HL-60 (cell line): ENCODE data around the gene MPG.

Source experiments
- DNase-seq, 2 experiments: peaks; one replicate each; pipeline ENCODE4 v3.0.0-alpha.2; 2010 to 2020; ENCODE audit warnings: low read depth in 1 of 2, low spot score in 1 of 2
- H3K27ac ChIP-seq: fragments of 250-450 bp; sonication (Bioruptor Pico); replicated peaks from 2 replicates; pipeline ENCODE4 v1.5.1; 2020; ENCODE audit warnings: mild to moderate bottlenecking, moderate library complexity
- H3K27me3 ChIP-seq: fragments of 250-450 bp; sonication (Bioruptor Pico); 2 replicates; pipeline ENCODE4 v1.5.1; 2021; ENCODE audit warnings: mild to moderate bottlenecking, moderate library complexity; ENCODE audit not compliant: insufficient read depth, poor library complexity, severe bottlenecking
- H3K4me3 ChIP-seq: replicated peaks from 2 replicates; pipeline ENCODE4 v1.5.1; 2011; ENCODE audit warnings: mild to moderate bottlenecking, control low read depth, low read length; ENCODE audit not compliant: insufficient read depth
- GABPA ChIP-seq: IDR thresholded peaks from 2 replicates; pipeline ENCODE4 v1.6.1; 2012; ENCODE audit warnings: low read depth
- POLR2AphosphoS5 ChIP-seq: IDR thresholded peaks from 2 replicates; pipeline ENCODE4 v1.6.1; 2012; ENCODE audit warnings: low read depth
- SPI1 ChIP-seq: IDR thresholded peaks from 2 replicates; pipeline ENCODE4 v1.6.1; 2012; ENCODE audit warnings: low read depth, mild to moderate bottlenecking, borderline replicate concordance
- TF ChIP-seq, protein P1 (sequence below): IDR thresholded peaks from one replicate; pipeline ENCODE4 v1.5.1; 2011; ENCODE audit warnings: low read length, control low read depth, inconsistent platforms; ENCODE audit not compliant: insufficient read depth
- TF ChIP-seq, protein P2 (sequence below): IDR thresholded peaks from 2 replicates; pipeline ENCODE4 v1.6.1; 2012; ENCODE audit warnings: low read depth; ENCODE audit not compliant: insufficient replicate concordance

MPG gene

DNA sequence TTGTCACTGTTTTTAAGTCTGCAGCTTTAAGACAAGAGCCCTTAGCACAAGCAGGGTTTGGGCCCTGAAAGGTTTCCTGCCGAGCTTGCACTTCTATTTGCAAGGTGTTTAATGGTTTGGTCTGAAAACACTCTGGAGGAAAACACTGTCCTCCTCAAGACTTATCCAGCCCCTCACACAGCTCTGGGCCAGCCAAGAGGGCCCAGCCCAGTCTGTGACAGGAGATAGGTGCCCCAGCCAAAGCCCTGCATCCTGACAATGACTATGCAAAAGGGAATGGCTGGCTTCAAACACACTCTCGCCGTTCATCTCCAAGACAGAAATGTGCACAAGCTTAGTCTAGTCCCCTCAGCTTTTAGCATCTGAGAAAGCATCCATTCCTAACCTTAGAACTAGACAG is 26.9 kb downstream of the MPG start:
- Histone ChIP-seq H3K4me3 (no peak overlapping the region), H3K27me3 (no peaks in the 10 kb centered on the region), H3K27ac (no peak overlapping the region)
- no peak for DNase-seq
- TF ChIP-seq GABPA = no peak

DNA sequence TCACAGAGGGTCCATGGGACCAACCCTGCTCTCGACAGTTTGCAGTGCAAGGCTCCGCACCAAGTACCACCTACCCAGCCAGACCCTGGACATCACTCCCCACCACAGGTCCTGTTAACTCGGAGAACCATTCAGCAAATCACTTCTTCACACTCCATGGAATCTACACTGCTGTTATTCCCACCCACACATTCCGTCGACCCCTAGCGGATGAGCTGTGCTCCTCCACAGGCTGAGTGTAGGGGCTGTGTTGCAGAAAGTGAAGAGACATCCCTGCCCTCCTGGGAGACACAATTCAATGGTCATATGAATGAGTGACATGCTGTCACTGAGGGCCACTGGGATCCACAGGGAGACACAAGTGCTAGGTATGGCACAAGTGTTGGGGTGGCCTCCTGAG is 27.5 kb downstream of the MPG start:
- no peak overlapping the region for H3K27ac ChIP-seq
- DNase-seq = no peak
- no peaks in the 10 kb centered on the region for H3K27me3 ChIP-seq
- TF ChIP-seq SPI1 (no peak), POLR2AphosphoS5 (no peak), GABPA (no peak)
- TF ChIP-seq, protein P1, sequence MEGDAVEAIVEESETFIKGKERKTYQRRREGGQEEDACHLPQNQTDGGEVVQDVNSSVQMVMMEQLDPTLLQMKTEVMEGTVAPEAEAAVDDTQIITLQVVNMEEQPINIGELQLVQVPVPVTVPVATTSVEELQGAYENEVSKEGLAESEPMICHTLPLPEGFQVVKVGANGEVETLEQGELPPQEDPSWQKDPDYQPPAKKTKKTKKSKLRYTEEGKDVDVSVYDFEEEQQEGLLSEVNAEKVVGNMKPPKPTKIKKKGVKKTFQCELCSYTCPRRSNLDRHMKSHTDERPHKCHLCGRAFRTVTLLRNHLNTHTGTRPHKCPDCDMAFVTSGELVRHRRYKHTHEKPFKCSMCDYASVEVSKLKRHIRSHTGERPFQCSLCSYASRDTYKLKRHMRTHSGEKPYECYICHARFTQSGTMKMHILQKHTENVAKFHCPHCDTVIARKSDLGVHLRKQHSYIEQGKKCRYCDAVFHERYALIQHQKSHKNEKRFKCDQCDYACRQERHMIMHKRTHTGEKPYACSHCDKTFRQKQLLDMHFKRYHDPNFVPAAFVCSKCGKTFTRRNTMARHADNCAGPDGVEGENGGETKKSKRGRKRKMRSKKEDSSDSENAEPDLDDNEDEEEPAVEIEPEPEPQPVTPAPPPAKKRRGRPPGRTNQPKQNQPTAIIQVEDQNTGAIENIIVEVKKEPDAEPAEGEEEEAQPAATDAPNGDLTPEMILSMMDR = no peak
- TF ChIP-seq, protein P2, sequence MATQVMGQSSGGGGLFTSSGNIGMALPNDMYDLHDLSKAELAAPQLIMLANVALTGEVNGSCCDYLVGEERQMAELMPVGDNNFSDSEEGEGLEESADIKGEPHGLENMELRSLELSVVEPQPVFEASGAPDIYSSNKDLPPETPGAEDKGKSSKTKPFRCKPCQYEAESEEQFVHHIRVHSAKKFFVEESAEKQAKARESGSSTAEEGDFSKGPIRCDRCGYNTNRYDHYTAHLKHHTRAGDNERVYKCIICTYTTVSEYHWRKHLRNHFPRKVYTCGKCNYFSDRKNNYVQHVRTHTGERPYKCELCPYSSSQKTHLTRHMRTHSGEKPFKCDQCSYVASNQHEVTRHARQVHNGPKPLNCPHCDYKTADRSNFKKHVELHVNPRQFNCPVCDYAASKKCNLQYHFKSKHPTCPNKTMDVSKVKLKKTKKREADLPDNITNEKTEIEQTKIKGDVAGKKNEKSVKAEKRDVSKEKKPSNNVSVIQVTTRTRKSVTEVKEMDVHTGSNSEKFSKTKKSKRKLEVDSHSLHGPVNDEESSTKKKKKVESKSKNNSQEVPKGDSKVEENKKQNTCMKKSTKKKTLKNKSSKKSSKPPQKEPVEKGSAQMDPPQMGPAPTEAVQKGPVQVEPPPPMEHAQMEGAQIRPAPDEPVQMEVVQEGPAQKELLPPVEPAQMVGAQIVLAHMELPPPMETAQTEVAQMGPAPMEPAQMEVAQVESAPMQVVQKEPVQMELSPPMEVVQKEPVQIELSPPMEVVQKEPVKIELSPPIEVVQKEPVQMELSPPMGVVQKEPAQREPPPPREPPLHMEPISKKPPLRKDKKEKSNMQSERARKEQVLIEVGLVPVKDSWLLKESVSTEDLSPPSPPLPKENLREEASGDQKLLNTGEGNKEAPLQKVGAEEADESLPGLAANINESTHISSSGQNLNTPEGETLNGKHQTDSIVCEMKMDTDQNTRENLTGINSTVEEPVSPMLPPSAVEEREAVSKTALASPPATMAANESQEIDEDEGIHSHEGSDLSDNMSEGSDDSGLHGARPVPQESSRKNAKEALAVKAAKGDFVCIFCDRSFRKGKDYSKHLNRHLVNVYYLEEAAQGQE = no peak
- H3K4me3 ChIP-seq = no peak overlapping the region

DNA sequence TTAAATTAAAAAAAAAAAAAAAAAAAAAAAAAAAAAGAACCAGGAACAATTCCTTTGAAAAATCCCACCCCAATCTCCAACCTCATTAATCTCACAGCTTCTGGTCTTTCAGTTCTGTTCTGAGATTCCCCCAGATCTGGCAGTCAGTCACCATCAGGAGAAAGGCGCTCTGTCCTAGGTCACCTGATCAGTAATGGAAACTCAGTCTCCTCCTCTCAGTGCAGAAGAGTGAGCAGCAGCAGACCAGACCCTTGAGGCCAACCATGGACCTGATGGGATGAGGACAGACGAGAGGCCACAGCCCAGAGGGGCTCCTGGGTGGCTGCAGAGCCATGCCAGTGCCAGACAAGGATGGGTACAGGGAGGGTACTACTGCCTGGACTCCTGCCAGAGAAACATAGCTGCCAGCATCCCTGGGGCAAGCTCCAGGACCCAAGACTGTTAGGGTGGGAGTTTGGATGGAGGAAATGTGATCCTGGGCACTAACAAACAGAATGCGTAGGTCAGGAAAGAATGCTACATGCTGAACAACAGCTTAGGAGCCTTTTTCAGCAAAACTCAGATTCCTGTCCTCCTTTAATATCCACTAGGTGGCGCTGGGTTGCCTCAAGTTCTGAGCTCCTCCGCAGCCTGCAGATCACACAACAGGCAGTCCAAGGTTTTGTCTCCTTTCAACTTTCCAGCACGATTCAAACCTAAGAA is 28.7 kb downstream of the MPG start:
- H3K4me3 ChIP-seq = no peak overlapping the region
- H3K27me3 ChIP-seq = no peaks in the 10 kb centered on the region
- peak in 1 of 2 experiments; percentile 66 for DNase-seq
- TF ChIP-seq, protein P2 = no peak
- no peak for TF ChIP-seq SPI1
- TF ChIP-seq POLR2AphosphoS5 = no peak
- TF ChIP-seq, protein P1 = peak; percentile 82
- H3K27ac ChIP-seq = no peak overlapping the region

DNA sequence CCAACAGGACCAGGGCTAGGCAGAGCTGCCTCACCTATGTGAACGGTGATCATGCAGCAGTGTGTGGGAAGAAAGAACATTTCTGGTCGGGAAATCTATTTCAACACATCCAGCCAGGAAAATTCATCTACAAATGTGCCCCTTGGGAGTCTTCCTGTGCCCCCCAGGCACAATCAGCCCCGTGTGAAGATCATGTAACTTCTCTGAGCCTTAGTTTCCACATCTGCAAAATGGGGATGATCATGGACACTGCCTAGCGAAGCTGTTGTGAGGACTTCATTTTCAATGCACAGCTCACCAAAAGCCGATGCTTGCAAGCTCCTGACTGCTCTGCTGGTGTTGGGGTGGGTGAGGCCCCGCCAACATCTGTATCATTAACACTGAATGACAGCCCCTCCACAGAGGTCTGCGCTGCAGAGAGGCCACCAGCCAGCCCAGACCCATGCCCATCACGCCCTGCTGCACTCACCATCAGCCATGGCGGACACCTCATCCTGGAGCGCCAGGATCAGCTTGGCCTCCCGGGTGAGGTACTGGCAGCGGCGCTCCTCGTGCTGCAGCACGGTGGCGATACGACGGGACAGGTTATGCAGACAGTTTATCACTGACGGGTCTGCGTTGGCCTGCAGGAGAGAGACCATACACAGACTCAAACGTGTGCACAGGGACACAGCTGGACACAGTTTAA is 34.3 kb downstream of the MPG start:
- H3K27me3 ChIP-seq = no peaks in the 10 kb centered on the region
- no peak for DNase-seq
- TF ChIP-seq, protein P2 = no peak
- no peak for TF ChIP-seq GABPA
- TF ChIP-seq SPI1 = no peak
- no peak for TF ChIP-seq POLR2AphosphoS5
- TF ChIP-seq, protein P1 = no peak
- H3K27ac ChIP-seq = no peak overlapping the region
- H3K4me3 ChIP-seq = no peak overlapping the region
